NCI-H524 treated with DMSO at 0.1 percent for 48 hours (cell line): ENCODE measurements around the gene PRRT3.
A peak's percentile ranks its signal among the peaks of the same experiment; 100 is the strongest.
"Not testable (repeated sequence)": the region's sequence is repeated elsewhere in the genome, so short reads cannot be mapped to it uniquely, and the experiment has no call there.

Experiments used
- DNase-seq: peaks from one replicate; lab custom pipeline; 2025; lab: John Stamatoyannopoulos, UW

Gene PRRT3

DNA sequence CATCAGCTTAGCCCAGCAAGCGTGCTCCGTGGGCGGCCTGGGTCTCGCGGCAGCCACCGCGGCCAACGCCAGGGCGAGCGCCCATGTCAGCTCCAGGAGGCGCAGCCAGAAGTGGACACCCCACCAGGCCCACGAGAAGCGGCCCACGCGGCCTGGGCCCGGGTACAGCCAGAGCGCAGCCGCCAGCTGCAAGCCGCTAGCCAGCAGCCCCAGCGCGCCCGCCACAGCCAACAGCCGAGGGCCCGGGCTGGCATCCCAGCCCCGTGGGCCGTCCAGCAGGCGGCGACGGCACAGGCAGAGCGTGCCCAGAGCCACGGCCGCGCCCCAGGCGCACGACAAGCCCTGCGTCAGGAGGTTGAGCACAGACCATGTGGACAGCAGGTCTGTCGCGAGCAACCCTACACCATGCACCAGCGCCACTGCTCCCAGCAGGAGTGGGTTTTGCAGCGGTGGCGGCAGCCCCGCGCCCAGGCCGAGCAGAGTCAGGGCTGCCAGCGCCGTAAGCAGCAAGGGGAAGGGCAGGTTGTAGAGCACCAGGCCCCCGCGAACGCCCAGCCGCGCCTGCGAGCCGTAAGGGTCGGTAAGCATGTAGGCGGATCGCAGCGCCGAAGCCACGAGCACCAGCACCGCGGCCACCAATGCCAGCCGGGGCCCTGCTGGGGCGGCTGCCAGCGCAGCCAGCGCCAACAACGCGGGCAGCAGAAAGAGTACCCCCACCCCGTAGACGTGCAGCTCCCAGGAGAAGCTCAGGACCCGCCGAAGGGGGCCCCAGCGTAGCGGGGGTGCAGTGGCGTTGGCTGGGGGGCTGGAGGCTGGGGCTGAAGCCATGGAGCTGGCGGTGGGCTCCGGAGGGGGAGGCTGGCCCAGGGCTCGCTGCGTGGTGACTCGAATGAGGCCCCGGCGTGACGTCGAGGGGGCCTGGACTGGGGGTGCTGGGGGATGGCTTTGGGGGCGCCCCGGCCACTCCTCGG lies 4.9 kb downstream of the PRRT3 start:
- DNase-seq = peak; percentile 38

DNA sequence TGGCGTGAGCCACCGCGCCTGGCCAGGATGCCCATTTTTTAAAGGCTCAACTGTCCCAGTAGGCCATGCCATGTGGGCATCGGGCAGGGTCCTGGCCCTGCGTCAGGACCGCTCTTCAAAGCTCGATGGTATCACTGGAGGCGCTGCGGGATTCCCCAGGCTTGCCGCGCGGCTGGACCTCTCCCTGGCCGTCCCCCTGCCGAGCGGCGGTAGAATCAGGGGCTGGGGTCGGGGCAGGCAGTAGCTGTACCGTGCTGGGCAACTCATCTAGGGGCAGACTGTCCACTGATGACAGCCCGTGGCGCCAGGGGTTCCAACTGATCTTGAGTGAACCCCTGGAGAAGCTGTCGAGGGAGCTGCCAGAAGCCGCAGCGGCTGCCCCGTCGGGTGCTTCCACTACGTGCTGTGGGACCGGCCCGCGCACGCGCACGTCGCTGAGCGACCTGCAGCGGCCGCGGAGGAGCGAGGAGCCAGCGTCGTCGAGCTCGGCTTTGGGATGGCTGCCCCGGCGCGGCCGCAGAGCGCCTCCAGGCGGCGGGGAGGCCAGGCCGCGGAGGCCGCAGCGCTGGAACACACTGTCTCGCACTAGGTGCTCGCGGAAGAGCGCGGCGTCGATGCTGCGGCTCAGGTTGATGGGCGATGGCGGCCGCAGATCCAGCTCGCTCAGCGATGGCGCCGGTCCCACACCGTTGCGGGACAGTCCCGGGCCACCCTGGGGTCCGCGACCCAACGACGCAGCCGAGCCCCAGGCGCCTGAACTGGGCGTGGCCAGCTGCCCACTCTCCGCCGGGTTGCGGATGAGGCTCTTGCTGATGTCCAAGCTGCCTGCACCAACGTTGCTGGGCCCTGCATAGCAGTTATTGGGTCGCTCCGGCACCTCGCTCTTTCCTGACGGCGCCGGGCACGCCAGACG lies 5.8 kb downstream of the PRRT3 start:
- peak; percentile 43 for DNase-seq

DNA sequence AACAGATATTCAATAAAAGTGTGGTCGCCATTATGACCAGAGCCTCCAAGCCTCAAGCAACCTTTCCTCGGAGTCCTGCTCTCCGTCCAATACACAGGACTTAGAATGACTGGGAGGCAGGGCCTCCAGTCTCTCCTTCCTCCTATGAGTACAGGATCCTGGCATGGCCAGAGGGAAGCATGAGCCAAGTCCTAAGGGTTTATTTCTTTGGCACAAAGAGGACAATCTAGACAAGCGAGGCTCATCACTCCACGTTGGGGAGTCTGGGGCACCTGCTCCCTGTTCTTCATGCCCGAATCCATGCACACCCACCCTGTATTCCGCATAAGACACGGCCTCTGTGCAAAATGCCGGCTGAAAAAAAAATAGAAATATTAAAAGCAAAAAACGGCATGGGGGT lies 6.8 kb downstream of the PRRT3 start:
- no peak for DNase-seq

DNA sequence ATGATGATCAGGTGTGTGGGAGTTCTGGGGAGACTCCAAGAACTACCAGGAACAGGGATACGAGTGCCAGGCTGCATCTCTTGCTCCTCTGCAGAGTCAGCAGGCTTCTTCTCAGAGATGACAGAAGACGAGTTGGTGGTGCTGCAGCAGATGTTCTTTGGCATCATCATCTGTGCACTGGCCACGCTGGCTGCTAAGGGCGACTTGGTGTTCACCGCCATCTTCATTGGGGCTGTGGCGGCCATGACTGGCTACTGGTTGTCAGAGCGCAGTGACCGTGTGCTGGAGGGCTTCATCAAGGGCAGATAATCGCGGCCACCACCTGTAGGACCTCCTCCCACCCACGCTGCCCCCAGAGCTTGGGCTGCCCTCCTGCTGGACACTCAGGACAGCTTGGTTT lies 7.9 kb downstream of the PRRT3 start:
- no peak for DNase-seq

DNA sequence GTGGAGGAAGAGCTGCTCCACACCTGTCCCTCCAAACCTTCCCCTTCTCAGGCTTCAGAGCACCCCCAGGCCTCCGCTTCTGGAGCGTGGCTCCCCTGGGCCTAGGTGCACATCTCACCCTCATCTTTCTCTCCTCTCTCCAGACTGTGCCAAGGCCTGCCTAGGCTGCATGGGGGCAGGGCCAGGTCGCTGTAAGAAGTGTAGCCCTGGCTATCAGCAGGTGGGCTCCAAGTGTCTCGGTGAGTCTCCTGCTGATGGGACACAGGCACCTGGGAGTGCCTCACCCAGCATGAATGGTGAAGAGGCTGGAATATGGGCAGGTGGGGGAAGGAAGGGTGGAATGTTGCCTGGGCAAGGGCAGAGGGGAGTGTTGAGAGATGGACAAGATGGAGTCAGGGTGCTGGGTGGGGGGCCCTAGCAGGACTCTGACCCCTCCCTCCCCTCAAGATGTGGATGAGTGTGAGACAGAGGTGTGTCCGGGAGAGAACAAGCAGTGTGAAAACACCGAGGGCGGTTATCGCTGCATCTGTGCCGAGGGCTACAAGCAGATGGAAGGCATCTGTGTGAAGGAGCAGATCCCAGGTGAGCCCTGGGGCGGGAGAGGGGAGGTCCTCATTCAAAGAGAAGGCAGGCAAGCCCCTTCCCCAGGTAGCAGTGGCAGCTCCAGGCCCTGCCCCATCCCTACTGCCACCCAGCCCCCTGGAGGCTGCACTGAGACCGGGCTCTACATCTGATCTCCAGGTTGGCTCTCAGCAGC lies 9.1 kb downstream of the PRRT3 start:
- no peak for DNase-seq

DNA sequence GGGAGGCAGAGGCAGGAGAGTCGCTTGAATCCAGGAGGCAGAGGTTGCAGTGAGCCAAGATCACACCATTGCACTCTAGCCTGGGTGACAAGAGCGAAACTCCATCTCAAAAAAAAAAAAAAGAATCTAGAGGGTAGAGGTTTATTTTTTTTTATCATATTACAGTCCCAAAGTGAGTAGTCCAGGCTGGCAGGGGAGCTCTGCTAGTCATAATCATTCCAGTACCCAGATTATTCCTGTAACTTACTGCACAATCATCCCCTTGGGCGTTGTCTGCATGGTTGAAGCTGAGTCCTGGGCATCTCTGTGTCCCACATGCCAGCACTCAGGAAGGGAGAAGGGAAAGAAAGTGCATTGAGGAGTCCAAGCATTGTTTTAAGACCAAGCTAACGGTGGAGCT lies 10.0 kb downstream of the PRRT3 start:
- DNase-seq = no peak

DNA sequence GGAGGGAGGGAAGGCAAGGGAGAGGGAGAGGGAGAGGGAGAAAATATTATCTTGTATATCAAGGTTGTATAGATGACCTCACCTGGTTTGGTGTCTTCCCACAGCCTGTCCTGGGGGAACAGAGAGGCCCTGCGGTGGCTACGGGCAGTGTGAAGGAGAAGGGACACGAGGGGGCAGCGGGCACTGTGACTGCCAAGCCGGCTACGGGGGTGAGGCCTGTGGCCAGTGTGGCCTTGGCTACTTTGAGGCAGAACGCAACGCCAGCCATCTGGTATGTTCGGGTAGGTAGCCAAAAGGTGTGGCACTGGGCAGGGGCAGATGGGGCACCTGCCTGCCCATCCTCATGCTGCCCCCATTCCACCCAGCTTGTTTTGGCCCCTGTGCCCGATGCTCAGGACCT lies 11.5 kb downstream of the PRRT3 start:
- no peak for DNase-seq

DNA sequence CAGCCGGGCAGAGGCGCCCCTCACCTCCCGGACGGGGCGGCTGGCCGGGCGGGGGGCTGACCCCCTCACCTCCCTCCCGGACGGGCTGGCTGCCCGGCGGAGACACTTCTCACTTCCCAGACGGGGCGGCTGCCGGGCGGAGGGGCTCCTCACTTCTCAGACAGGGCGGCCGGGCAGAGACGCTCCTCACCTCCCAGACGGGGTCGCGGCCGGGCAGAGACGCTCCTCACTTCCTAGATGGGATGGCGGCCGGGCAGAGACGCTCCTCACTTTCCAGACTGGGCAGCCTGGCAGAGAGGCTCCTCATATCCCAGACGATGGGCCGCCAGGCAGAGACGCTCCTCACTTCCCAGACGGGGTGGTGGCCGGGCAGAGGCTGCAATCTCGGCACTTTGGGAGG lies 12.3 kb downstream of the PRRT3 start:
- DNase-seq = not testable (repeated sequence)

DNA sequence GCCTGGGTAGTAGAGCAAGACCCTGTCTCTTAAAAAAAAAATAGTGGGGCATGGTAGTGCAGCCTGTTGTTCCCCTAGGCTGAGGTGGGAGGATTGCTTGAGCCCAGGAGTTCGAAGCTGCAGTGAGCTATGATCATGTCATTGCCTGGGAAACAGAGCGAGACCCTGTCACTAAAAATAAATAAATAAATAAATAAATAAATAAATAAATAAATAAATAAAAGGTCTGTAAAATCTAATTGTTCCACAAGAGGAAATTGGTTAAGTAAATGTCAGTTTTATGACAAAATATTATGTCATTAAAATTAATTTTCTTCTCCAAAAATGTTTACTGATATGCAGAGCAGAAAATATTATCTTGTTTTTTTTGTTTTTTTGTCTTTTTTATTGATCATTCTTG lies 13.2 kb downstream of the PRRT3 start:
- no peak for DNase-seq

DNA sequence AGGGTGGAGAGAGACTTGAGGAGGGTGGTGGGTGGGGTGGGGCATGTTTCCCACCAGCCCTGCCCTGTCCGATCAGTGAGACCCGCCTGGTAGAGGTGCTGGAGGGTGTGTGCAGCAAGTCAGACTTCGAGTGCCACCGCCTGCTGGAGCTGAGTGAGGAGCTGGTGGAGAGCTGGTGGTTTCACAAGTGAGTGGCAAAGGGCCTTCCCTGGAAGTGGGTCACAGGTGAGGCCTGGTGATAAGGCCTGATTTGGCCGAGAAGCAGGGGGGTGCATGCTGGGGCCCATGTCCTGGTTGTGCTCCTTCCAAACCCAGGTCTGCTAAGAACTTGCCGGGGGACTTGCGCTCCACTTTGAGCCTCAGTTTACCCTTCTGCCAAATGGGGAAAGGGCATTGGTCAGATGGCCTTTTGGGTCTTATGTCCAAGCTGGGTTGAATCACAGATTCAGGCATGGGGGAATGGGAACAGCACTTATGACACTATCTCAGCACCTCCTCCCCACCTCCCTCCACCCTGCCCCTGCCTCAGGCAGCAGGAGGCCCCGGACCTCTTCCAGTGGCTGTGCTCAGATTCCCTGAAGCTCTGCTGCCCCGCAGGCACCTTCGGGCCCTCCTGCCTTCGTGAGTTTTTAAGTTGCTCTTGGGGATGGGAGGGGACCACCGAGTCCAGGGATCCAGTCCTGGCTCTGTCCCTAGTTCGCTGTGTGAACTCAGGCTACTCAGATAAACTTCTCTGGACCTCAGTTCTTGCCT lies 14.5 kb downstream of the PRRT3 start:
- DNase-seq = no peak

DNA sequence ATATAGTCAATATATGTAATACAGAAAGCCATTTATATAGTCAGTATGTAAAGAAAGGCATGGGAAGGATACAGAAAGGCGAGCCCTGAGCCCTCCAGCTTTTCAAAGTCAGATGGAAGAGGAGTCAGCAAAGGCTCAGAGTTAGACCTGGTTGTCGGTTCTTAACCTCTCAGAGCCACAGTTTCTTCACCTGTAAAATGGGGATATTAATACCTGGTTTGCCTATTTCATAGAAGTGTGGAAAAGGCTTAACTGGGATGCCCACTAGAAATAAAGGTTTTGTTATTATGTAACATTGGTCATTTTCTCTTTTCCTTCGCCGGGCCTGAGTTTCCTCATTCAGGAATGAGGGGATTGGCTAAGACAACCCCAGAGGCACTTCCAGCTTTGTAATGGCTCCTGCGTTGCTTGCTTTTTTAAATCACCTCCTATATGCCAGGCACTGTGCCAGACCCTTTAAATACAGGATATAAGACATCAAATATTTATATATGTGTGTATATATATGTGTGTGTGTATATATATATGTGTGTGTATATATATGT lies 16.2 kb downstream of the PRRT3 start:
- DNase-seq = no peak

DNA sequence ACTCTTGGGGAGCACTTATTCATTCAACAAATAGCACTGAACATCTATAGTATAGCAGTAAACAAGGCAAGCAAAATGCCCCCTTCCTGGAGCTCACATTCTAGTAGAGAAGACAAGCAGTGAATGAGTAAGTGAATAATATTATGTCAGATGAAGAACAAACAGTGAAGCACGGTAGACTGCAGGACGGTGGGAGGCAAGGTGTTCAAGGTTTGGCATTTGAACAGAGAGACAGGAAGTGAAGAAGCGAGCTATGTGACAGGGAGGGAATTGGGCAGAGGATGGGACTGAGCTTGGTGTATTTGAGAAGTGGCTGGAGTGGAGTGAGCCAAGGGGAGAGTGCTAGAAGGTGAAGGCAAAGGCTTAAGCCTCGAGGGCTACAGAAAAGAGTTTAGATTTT lies 17.2 kb downstream of the PRRT3 start:
- DNase-seq = no peak

DNA sequence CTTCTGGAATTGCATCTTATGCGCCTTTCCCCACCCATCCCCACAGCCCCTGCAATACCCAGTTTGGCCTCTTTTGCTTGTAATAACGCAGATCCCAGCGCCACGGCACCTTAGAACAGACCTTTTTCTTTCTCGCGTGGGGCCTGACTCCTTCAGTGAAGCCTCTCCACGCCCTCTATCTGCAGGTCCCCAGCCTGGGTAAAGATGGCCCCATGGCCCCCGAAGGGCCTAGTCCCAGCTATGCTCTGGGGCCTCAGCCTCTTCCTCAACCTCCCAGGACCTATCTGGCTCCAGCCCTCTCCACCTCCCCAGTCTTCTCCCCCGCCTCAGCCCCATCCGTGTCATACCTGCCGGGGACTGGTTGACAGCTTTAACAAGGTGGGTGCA lies 18.0 kb downstream of the PRRT3 start:
- no peak for DNase-seq

DNA sequence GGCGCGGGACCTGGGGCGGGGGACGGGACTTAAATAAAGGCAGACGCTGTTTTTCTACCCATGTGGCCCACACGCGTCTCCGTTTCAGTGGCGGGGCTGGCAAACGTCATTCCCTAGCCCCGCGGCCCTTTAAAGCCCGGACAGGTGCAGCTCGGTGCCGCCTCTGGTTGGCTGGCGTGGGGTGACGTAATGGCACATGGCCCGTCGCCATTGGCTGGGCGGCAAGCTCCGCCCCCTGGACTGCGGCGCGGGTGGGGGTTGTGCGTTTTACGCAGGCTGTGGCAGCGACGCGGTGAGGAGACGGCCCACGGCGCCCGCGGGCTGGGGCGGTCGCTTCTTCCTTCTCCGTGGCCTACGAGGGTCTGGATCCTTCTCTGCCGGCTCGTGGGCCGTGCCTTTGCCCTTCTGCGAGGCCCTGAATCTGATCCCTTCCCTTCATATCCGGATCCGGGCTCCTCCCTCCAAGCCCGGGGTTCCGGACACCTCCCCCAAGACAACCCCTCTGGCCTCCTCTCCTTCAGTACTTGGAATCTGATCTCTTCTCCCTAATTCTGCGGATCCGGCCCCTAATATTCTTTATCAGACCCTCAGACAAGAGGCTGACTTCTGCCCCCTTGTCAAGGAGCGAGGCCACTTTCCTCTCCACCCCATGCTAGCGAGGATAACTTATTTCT lies 18.5 kb downstream of the PRRT3 start, which contains the start of gene CRELD1:
TSS of gene CRELD1 (plus strand) at position 274 of the 674 bp plus-strand sequence. CDS start 605 bp downstream, outside the sequence.
- no peak for DNase-seq

DNA sequence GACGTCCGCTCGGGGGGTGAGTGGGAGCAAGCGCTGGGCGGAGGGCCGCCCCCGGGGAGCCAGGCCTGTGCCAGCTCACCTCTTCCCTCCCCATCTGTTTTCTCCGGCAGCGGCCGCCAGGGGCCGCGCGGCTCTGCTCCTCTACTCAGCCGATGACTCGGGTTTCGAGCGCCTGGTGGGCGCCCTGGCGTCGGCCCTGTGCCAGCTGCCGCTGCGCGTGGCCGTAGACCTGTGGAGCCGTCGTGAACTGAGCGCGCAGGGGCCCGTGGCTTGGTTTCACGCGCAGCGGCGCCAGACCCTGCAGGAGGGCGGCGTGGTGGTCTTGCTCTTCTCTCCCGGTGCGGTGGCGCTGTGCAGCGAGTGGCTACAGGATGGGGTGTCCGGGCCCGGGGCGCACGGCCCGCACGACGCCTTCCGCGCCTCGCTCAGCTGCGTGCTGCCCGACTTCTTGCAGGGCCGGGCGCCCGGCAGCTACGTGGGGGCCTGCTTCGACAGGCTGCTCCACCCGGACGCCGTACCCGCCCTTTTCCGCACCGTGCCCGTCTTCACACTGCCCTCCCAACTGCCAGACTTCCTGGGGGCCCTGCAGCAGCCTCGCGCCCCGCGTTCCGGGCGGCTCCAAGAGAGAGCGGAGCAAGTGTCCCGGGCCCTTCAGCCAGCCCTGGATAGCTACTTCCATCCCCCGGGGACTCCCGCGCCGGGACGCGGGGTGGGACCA lies 19.2 kb downstream of the PRRT3 start:
- DNase-seq = peak; percentile 24

DNA sequence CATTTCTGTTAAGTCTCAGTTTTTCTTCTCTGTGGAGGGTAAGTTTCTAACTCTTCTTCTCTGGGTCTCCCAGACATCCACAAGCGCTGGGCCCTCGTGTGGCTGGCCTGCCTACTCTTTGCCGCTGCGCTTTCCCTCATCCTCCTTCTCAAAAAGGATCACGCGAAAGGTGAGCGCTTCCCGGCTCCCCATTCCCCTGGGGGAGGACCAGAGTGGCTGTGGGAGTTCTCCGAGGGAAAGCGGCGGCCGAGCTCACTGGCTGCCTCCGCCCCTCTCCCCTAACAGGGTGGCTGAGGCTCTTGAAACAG lies 19.7 kb downstream of the PRRT3 start:
- DNase-seq = no peak

DNA sequence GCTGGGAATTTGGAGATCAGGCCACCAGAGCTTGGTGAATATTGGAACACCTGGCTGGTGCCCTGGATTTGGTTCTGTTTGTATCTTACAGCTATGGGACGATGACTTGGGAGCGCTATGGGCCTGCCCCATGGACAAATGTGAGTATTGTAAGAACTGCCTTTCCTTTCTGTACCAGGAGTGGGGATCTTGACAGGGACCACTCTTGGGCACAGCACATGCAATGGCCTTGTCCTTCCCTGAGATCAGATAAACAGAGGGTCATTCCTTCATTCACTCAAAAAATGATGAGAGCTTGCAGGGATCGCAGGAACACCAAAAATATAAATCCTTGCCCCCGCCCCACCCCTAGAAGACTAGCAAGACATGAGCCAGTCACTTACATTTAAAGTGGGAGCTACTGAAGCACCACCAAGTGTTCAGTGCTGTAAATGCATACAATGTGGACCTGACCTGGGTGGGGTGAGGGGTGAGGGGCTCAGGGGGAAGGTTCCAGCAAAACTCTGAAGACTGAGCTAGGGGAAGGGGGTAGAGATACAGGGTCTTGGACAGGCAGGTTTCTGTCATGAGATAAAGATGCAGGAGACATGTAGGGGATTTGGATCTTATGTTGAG lies 21.3 kb downstream of the PRRT3 start:
- DNase-seq = no peak

DNA sequence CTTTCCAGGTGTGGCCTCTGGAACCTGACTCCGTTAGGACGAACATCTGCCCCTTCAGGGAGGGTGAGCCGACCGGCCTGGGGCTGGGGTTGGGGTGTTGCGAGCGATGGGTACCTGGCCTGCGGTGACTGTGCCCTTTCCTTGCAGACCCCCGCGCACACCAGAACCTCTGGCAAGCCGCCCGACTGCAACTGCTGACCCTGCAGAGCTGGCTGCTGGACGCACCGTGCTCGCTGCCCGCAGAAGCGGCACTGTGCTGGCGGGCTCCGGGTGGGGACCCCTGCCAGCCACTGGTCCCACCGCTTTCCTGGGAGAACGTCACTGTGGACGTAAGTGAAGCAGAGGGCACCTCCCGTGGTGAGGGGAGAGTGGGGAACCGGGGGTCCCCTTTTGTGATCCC lies 24.1 kb downstream of the PRRT3 start:
- DNase-seq = no peak

DNA sequence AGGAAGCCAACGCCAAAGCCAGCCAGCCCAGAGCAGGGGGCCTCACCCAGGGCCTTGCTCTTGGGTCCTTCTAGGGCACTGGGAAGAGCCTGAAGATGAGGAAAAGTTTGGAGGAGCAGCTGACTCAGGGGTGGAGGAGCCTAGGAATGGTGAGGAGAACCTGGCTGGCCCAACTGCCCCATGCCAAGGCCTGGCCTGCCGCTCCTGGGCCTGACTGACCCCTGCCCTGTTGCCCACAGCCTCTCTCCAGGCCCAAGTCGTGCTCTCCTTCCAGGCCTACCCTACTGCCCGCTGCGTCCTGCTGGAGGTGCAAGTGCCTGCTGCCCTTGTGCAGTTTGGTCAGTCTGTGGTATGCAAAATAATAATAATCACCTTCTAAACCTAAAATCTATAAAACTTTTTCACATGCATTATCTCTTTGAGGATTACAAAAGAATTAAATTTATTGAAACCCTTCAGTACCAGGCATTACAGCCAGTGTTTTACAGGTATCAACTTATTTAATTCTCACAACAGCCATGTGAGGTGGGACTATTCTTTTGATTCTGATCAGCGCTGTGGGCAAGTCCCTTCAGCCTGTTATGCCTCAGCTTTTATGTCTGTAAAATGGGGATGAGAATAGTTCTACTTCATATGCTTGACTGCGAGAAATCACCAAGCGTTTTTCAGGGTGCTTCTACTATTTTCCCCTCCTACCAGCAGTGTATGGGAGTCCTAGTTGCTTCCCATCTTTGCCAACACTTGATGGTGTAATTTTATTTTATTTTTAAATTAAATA lies 33.8 kb downstream of the PRRT3 start:
- DNase-seq = no peak
